NB4 (cell line): Measurements from ENCODE around the gene RAI1.
"Not testable (repeated sequence)": the region's sequence is repeated elsewhere in the genome, so short reads cannot be mapped to it uniquely, and the experiment has no call there.

Source experiments
- MYC ChIP-seq: IDR thresholded peaks from 2 replicates; pipeline ENCODE4 v1.6.1; 2011; ENCODE audit warnings: low read depth, low read length
- POLR2A ChIP-seq: IDR thresholded peaks from 2 replicates; pipeline ENCODE4 v1.6.1; 2011; ENCODE audit warnings: mild to moderate bottlenecking; ENCODE audit not compliant: insufficient read length; ENCODE audit errors: extremely low read depth
- TF ChIP-seq, protein P1 (sequence below): IDR thresholded peaks from 2 replicates; pipeline ENCODE4 v1.6.1; 2011; ENCODE audit warnings: low read depth, low read length
- TF ChIP-seq, protein P2 (sequence below): IDR thresholded peaks from one replicate; pipeline ENCODE4 v1.5.1; 2012; ENCODE audit warnings: low read depth, low read length

DNA sequence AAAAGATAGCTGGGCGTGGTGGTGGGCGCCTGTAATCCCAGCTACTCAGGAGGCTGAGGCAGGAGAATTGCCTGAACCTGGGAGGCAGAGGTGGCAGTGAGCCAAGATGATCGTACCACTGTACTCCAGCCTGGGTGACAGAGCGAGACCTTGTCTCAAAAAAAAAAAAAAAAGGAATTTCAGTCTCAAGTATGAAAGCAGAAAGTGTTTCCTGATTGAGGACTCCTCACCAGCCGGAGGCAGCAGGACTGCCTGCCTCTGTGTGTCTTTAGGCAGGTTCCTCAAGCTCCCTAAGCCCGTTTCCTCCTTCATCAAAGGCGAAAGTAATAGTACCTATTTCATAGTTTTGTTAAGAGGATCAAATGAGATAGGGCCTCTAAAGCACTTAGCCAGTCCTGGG is 9.0 kb downstream of the RAI1 start:
- TF ChIP-seq, protein P1, sequence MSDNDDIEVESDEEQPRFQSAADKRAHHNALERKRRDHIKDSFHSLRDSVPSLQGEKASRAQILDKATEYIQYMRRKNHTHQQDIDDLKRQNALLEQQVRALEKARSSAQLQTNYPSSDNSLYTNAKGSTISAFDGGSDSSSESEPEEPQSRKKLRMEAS = not testable (repeated sequence)
- TF ChIP-seq, protein P2, sequence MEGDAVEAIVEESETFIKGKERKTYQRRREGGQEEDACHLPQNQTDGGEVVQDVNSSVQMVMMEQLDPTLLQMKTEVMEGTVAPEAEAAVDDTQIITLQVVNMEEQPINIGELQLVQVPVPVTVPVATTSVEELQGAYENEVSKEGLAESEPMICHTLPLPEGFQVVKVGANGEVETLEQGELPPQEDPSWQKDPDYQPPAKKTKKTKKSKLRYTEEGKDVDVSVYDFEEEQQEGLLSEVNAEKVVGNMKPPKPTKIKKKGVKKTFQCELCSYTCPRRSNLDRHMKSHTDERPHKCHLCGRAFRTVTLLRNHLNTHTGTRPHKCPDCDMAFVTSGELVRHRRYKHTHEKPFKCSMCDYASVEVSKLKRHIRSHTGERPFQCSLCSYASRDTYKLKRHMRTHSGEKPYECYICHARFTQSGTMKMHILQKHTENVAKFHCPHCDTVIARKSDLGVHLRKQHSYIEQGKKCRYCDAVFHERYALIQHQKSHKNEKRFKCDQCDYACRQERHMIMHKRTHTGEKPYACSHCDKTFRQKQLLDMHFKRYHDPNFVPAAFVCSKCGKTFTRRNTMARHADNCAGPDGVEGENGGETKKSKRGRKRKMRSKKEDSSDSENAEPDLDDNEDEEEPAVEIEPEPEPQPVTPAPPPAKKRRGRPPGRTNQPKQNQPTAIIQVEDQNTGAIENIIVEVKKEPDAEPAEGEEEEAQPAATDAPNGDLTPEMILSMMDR = not testable (repeated sequence)
- not testable (repeated sequence) for TF ChIP-seq POLR2A, MYC
